Measurements from ENCODE around the gene BNC2.

DNA sequence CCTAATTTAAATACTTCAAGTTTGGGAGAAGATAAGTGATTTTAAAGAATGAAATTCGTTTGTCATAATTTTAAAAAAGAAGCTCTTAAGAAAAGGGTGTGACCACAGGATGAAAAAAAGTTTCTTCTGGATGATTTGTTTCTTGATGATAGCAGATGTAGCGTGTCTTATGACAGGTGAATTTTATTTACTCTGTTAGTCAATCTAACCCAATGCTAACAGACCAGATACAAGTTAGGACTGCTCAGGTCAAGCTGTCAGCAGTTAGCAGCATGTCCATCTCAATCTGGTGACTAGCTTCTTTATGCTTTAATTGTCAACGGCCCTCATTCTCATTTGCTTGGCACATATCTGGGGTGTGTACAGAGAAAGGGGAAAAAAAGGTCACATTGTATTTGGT is 456.0 kb downstream of the BNC2 start:
- TF ChIP-seq, protein P1, sequence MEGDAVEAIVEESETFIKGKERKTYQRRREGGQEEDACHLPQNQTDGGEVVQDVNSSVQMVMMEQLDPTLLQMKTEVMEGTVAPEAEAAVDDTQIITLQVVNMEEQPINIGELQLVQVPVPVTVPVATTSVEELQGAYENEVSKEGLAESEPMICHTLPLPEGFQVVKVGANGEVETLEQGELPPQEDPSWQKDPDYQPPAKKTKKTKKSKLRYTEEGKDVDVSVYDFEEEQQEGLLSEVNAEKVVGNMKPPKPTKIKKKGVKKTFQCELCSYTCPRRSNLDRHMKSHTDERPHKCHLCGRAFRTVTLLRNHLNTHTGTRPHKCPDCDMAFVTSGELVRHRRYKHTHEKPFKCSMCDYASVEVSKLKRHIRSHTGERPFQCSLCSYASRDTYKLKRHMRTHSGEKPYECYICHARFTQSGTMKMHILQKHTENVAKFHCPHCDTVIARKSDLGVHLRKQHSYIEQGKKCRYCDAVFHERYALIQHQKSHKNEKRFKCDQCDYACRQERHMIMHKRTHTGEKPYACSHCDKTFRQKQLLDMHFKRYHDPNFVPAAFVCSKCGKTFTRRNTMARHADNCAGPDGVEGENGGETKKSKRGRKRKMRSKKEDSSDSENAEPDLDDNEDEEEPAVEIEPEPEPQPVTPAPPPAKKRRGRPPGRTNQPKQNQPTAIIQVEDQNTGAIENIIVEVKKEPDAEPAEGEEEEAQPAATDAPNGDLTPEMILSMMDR (IDR thresholded peaks at IDR 0.05), result no peak
- no peak for TF ChIP-seq POLR2A (IDR thresholded peaks at IDR 0.05)

All from Peyer's patch (tissue), 4 donors.